Measurements from ENCODE around the gene SOX13. TPM values are rescaled to one million over a fixed set of nuclear protein-coding genes. Genes with fewer than 3 reads are reported as not detected.
A peak's percentile ranks its signal among the peaks of the same experiment; 100 is the strongest.

SOX13 gene
- total and polyA plus RNA-seq, 9 of the 15 experiments (the other 6 are each of a cell fraction or from before 2014, with no cell fraction given), result 0.03 to 0.35 (median 0.06) TPM; not detected in 5

DNA sequence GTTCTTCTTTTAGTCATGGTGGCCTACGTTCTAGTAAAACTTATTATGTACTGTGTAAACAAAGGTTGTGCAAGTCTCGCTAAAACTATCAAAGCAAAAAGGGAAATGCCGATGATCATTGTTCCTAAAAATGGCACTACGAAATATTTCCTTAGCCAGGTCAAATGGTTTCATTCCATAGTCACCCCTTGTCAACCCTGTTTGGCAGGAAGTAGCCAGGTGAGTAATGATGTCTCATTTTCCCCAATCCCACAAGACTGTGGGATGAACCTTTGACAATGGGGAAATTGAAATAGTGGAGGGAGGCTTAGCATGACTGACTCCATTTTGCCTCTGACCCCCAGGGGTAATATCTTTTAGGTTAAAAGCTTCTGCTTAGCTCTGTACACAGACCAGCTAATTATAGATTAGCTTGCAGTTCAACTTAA, 98.8 kb downstream of the SOX13 start (continued):
- TF ChIP-seq, protein P1, sequence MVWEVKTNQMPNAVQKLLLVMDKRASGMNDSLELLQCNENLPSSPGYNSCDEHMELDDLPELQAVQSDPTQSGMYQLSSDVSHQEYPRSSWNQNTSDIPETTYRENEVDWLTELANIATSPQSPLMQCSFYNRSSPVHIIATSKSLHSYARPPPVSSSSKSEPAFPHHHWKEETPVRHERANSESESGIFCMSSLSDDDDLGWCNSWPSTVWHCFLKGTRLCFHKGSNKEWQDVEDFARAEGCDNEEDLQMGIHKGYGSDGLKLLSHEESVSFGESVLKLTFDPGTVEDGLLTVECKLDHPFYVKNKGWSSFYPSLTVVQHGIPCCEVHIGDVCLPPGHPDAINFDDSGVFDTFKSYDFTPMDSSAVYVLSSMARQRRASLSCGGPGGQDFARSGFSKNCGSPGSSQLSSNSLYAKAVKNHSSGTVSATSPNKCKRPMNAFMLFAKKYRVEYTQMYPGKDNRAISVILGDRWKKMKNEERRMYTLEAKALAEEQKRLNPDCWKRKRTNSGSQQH (CRISPR knock-in tag; IDR thresholded peaks at IDR 0.05), result peak; percentile 73; the same call in 1 of the 2 replicates
- TF ChIP-seq, protein P2, sequence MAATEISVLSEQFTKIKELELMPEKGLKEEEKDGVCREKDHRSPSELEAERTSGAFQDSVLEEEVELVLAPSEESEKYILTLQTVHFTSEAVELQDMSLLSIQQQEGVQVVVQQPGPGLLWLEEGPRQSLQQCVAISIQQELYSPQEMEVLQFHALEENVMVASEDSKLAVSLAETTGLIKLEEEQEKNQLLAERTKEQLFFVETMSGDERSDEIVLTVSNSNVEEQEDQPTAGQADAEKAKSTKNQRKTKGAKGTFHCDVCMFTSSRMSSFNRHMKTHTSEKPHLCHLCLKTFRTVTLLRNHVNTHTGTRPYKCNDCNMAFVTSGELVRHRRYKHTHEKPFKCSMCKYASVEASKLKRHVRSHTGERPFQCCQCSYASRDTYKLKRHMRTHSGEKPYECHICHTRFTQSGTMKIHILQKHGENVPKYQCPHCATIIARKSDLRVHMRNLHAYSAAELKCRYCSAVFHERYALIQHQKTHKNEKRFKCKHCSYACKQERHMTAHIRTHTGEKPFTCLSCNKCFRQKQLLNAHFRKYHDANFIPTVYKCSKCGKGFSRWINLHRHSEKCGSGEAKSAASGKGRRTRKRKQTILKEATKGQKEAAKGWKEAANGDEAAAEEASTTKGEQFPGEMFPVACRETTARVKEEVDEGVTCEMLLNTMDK (IDR thresholded peaks at IDR 0.05; ENCODE audit: borderline replicate concordance, insufficient read depth, low read depth, low read length, poor library complexity, severe bottlenecking), result no peak
- TF ChIP-seq BCL6 (CRISPR knock-in tag; IDR thresholded peaks at IDR 0.05) (peak; percentile 93), GABPB1 (CRISPR knock-in tag; IDR thresholded peaks at IDR 0.05) (no peak), PTBP1 (IDR thresholded peaks at IDR 0.05; ENCODE audit: low read depth, low read length) (no peak), BDP1 (IDR thresholded peaks at IDR 0.05; ENCODE audit: insufficient read depth, insufficient read length) (no peak), GTF2A2 (tag; IDR thresholded peaks at IDR 0.05) (peak; percentile 89), HDGF (IDR thresholded peaks at IDR 0.05) (no peak), ZNF583 (CRISPR knock-in tag; IDR thresholded peaks at IDR 0.05) (peak; percentile 97), ZNF445 (CRISPR knock-in tag; IDR thresholded peaks at IDR 0.05; ENCODE audit: low read depth) (peak; percentile 96), FOXK1 (CRISPR knock-in tag; IDR thresholded peaks at IDR 0.05; ENCODE audit: borderline replicate concordance) (no peak), NR3C1 (CRISPR knock-in tag; IDR thresholded peaks at IDR 0.05) (no peak), CC2D1A (IDR thresholded peaks at IDR 0.05) (no peak), ZNF263 (CRISPR knock-in tag; IDR thresholded peaks at IDR 0.05; ENCODE audit: borderline replicate concordance) (no peak), SIN3A (IDR thresholded peaks at IDR 0.05; ENCODE audit: borderline replicate concordance in 2 of 2, control insufficient read depth in 1 of 2, low read depth in 2 of 2, low read length in 2 of 2) (no peak), NBN (IDR thresholded peaks at IDR 0.05; ENCODE audit: low read depth) (no peak)
- TF ChIP-seq, protein P3, sequence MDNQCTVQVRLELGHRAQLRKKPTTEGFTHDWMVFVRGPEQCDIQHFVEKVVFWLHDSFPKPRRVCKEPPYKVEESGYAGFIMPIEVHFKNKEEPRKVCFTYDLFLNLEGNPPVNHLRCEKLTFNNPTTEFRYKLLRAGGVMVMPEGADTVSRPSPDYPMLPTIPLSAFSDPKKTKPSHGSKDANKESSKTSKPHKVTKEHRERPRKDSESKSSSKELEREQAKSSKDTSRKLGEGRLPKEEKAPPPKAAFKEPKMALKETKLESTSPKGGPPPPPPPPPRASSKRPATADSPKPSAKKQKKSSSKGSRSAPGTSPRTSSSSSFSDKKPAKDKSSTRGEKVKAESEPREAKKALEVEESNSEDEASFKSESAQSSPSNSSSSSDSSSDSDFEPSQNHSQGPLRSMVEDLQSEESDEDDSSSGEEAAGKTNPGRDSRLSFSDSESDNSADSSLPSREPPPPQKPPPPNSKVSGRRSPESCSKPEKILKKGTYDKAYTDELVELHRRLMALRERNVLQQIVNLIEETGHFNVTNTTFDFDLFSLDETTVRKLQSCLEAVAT (IDR thresholded peaks at IDR 0.05), result no peak
- TF ChIP-seq, protein P4, sequence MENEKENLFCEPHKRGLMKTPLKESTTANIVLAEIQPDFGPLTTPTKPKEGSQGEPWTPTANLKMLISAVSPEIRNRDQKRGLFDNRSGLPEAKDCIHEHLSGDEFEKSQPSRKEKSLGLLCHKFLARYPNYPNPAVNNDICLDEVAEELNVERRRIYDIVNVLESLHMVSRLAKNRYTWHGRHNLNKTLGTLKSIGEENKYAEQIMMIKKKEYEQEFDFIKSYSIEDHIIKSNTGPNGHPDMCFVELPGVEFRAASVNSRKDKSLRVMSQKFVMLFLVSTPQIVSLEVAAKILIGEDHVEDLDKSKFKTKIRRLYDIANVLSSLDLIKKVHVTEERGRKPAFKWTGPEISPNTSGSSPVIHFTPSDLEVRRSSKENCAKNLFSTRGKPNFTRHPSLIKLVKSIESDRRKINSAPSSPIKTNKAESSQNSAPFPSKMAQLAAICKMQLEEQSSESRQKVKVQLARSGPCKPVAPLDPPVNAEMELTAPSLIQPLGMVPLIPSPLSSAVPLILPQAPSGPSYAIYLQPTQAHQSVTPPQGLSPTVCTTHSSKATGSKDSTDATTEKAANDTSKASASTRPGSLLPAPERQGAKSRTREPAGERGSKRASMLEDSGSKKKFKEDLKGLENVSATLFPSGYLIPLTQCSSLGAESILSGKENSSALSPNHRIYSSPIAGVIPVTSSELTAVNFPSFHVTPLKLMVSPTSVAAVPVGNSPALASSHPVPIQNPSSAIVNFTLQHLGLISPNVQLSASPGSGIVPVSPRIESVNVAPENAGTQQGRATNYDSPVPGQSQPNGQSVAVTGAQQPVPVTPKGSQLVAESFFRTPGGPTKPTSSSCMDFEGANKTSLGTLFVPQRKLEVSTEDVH (IDR thresholded peaks at IDR 0.05; ENCODE audit: low read depth, partially characterized antibody), result no peak
- TF ChIP-seq, protein P5, sequence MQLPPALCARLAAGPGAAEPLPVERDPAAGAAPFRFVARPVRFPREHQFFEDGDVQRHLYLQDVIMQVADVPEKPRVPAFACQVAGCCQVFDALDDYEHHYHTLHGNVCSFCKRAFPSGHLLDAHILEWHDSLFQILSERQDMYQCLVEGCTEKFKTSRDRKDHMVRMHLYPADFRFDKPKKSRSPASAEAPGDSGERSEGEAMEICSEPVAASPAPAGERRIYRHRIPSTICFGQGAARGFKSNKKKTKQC (CRISPR knock-in tag; IDR thresholded peaks at IDR 0.05), result no peak
